ENCODE measurements around the gene SRRM2.
A peak's percentile ranks its signal among the peaks of the same experiment; 100 is the strongest.

The SRRM2 gene

DNA sequence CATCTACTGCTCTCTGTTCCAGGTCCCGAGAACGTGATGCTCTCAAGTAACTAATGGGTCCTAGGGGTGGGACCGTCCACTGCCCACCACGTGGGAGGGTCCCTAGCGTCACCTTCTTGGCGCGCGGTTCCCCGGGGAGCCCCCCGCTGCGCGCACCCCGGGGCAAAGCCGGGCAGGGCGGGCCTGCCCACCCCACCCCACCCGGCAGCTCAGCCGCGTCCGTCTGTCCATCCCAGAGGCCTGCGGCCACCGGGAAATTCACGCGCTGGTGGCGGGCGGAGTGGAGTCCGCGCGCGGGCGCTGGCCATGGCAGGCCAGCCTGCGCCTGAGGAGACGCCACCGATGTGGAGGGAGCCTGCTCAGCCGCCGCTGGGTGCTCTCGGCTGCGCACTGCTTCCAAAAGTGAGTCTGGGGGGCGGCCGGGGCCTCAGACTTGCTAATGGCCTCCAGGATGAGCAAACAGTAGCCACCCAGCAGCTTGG lies 46.3 kb downstream of the SRRM2 start:
- no peak for DNase-seq (ENCODE audit: low read depth in 2 of 2)

DNA sequence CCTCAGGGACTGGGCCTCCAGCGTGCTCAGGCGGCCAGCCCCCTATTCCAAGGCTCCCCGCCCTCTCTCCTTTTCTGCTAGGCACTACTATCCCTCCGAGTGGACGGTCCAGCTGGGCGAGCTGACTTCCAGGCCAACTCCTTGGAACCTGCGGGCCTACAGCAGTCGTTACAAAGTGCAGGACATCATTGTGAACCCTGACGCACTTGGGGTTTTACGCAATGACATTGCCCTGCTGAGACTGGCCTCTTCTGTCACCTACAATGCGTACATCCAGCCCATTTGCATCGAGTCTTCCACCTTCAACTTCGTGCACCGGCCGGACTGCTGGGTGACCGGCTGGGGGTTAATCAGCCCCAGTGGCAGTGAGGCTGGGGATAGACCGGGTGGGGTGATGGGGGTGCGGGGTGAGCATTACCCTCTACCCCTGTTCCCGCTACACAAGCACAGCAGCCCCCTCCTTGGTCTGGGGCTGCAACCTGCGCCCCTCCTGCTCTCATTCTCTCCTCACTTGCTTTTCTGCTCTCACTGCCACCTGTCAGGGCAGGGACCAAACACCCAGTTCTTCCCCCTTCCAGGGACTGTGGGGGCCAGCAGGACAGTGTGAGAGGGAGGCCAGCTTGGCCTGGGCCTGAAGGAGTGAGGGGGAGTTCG lies 46.9 kb downstream of the SRRM2 start:
- no peak for DNase-seq (ENCODE audit: low read depth in 2 of 2)

GRCh38 chr16:2799859-2800226 lies 47.4 kb downstream of the SRRM2 start:
- DNase-seq (ENCODE audit: low read depth in 2 of 2): no peak

DNA sequence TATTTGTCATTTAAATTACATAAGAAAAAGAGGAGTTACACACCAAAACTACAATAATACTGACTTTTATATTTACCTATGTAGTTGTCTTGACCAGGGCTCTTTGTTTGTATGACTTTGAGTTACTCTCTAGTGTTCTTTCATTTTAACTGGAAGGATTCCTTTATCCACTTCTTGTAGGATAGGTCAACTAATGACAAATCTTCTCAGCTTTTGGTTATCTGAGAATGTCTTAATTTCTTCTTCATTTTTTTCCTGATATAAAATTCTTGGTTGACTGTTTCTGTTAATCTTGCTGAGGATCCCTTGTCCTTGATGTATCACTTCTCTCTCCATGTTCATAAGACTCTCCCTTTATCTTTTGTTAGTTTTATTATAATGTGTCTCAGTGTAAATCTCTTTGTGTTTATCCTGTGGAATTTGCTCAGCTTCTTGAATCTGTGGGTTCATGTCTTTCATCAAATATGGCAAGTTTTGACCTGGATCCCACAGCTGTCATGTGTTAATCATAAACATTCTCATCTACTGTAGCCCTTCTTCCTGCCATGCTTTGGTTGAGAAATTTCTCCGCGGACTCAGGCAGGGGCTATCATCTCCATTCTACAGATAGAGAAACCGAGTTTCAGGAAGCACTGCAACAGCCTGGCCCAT lies 51.2 kb downstream of the SRRM2 start:
- DNase-seq (ENCODE audit: low read depth in 2 of 2): no peak

DNA sequence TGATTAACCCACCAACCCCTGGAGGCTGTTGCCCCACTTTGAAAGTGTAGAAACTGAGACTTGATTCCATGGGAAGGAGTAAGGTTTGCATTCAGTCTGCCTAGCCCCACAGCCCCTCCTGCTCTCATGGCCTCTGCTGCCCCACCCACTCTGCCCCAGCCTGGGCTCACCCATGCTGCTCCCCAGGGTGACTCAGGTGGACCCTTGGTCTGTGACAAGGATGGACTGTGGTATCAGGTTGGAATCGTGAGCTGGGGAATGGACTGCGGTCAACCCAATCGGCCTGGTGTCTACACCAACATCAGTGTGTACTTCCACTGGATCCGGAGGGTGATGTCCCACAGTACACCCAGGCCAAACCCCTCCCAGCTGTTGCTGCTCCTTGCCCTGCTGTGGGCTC lies 52.3 kb downstream of the SRRM2 start:
- no peak for DNase-seq (ENCODE audit: low read depth in 2 of 2)

GRCh38 chr16:2806286-2806685 lies 53.8 kb downstream of the SRRM2 start:
- DNase-seq (ENCODE audit: low read depth in 2 of 2): no peak

DNA sequence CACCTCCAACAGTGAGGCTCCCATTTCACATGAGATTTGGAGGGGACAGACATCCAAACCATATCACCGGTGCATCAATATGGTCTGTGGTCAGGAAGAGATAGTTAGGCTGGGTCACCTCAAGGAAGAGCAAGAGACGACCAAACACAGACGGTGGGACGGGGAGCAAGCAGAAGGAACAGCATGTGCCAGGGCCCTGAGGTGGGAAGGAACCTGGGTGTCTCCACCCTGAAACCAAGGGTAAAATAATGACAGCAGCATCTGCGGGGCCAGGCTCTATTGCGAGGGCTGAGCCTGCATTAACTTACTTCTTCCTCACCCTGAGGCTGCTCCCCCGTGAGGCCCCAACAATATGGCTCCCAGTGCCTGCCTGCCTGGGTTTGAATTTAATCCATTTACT lies 55.7 kb downstream of the SRRM2 start:
- no peak for DNase-seq (ENCODE audit: low read depth in 2 of 2)

DNA sequence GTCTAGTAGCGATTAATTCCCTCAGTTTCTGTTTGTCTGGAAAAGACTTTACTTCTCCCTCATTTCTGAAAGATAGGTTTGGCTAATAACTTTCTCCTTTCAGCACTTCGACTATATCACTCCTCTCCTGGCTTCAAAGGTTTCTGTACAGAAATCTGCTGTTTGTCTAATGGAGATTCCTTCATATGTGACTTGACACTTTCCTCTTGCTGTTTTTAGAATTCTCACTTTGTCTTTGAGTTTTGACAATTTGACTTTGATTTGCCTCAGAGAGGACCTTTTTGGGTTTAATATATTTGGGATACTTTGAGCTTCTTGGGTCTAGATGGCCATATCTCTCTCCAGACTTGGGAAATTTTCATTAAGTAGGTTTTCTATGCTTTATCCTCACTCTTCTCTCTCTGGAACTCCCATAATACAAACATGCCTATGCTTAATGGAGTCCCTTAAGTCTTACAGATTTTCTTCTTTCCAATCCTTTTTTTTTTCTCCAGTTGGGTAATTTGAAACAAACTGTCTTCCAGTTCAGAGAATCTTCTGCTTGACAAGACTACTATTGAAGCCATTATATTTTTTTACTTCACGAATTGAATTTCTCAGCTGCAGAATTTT lies 56.8 kb downstream of the SRRM2 start:
- DNase-seq (ENCODE audit: low read depth in 2 of 2): no peak

- DNase-seq (ENCODE audit: low read depth in 2 of 2): no peak
These were observed 58.2 kb downstream of the SRRM2 start for GRCh38 chr16:2810651-2811050.

DNA sequence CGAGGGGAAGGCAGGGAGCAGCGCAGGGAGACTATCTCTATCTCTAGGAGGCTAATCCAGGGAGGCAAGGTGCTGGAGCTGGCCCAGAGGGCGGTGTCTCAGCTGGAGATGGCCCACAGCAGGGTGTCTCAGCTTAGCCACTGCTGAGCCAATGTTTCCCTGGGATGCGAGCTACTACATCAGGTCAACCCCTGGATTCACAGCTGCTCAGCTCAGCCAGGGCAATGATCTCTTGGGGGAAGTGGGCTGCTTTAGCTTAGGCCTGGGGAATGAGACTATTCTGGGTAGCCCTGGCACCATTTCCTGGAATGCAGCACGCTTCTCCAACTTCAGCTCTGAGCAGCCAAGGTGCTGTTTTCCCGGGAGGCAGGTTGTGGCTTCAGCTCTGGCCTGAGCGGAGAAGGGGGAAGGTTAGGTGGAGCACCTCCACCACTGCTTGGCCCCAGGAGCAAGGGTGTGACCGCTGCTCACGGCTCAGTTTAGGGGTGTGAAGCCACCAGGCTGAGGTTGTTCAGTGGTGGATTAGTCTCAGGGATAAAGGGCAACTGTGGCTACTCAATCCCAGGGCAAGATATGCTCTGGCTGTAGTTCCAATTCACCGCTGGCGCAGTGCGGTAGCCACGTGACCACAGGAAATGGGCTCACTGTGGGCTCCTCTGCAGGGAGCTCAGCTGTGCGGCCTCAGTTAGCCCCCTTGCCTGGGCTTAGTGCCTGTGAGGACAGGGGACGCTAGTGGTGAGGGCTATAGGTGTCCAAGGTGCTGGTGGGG lies 59.4 kb downstream of the SRRM2 start:
- no peak for DNase-seq (ENCODE audit: low read depth in 2 of 2)

- no peak for DNase-seq (ENCODE audit: low read depth in 2 of 2)
These were observed 61.4 kb downstream of the SRRM2 start for GRCh38 chr16:2813771-2814221.

GRCh38 chr16:2814551-2815298 lies 62.3 kb downstream of the SRRM2 start:
- DNase-seq (ENCODE audit: low read depth in 2 of 2): no peak

DNA sequence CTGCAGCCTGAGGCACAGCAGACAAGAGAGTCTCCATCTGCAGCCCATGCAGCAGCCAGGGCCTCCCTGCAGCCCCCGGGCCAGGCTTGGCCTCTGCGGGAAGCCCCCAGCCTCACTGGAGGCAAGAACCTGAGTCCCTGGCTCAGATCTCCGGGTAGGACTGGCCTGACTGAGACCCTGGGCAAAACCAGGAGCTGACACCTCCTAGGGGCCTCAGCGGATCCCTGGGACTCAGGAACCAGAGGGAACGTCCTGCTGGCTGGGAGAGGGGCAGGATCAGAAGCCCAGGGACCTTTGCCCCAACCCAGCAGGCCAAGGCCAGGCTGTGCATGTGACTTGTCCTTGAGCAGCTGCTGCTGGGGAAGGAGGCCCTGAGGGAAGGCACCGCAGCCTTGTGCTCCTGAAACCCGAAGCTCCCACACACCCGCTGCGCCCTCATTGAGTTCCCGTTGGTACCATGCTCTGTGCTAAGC lies 62.9 kb downstream of the SRRM2 start:
- no peak for DNase-seq (ENCODE audit: low read depth in 2 of 2)

DNA sequence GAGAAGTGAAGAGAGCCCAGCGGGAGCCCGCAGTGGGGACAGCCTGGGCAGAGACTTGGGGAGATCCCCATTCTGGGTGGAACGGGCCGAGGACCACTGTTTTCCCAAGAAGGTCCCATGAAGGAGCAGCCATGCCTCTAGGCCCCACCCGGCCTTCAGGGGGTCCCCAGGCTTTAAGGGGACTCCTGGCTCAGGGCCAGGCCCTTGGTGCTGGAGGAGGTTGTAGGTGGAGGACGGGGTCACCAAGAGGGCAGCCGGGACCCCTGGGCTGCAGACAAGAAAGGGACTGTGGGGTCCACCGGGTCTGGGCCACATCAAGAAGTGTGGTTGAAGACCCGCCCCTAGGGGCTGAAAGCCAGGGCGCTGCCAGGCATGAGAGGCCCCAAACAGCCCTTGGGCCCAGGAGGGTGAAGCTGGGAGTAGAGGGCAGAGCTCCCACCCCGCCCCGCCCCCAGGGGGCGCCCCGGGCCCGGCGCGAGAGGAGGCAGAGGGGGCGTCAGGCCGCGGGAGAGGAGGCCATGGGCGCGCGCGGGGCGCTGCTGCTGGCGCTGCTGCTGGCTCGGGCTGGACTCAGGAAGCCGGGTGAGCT lies 64.4 kb downstream of the SRRM2 start, which contains the start of gene PRSS21:
Gene PRSS21 (plus strand): TSS at position 487 of the 589 bp plus-strand sequence. CDS start 32 bp downstream, at position 519.
- DNase-seq (ENCODE audit: low read depth in 2 of 2): peak; percentile 20 to 33

DNA sequence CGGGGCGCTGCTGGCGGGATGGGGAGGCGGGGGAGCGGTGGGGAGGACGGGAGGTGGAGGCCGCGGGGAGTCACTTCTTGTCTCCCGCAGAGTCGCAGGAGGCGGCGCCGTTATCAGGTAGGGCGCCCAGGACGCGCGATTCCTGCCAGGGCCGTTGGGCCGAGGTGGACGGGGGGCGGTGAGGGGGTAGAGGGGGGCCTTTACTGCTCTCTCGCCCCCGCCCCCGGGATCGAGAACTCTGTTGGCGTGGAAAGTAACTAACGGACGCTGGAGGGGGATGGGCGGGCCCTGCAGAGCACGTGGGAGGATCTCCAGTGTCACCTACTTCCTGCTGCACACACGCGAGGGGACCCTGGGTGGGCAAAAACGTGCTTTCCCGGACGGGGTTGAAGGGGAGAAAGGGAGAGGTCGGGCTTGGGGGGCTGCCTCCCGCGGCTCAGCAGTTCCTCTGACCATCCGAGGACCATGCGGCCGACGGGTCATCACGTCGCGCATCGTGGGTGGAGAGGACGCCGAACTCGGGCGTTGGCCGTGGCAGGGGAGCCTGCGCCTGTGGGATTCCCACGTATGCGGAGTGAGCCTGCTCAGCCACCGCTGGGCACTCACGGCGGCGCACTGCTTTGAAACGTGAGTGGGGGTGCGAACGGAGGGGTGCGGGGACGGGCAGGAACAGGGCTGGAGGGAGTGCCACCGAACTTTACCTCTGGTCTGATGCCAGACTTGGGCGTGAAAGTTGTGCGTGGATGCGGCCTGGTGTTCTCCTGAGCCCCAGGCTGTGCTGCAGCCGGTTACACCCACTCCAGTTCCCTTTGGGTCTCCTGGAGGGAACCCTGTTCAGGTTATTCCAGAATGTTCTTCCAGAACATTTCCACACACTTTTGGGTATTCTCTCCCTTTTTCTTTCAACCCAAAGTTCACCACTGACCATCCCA lies 65.2 kb downstream of the SRRM2 start:
- DNase-seq (ENCODE audit: low read depth in 2 of 2): peak in 1 of 2 donors; percentile 14

DNA sequence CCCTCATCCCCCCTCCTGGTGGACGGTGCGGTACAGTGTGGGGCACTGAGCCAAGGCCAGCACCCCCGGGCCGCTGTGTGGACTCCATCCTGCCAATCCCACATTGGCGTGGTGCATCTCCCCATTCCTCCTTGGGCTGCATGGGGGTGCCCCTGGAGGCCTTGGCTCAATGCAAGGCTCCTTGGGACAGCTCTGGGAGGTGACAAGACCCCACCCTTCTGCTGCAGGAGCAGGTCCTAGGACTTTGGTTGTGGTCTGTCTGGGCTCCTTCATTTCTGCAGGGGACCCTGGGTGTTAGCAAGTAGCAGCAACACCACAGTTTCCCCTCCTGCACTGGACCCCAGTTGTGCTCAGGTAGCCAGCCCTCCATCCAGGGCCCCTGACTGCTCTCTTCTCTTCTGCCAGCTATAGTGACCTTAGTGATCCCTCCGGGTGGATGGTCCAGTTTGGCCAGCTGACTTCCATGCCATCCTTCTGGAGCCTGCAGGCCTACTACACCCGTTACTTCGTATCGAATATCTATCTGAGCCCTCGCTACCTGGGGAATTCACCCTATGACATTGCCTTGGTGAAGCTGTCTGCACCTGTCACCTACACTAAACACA lies 65.9 kb downstream of the SRRM2 start:
- no peak for DNase-seq (ENCODE audit: low read depth in 2 of 2)

GRCh38 chr16:2819179-2819938 lies 66.9 kb downstream of the SRRM2 start:
- no peak for DNase-seq (ENCODE audit: low read depth in 2 of 2)

- DNase-seq (ENCODE audit: low read depth in 2 of 2): no peak
These were observed 67.7 kb downstream of the SRRM2 start for GRCh38 chr16:2819939-2820835.
